ENCODE data around the gene BEND6. TPM values are rescaled to one million over a fixed set of nuclear protein-coding genes. Genes with fewer than 3 reads are reported as not detected.

Gene BEND6
- polyA plus RNA-seq, 3 donors = not detected

GRCh38 chr6:57013521-57013926 is 58.6 kb downstream of the BEND6 start:
- WGBS (ENCODE audit: insufficient coverage) = 89% methylated on average over 2 of the region's 4 CpGs

GRCh38 chr6:57017069-57017468 is 62.2 kb downstream of the BEND6 start:
- no peaks in the 10 kb centered on the region for H3K4me1 Mint-ChIP-seq
- TF ChIP-seq CTCF (IDR thresholded peaks at IDR 0.05) = no peak
- Histone ChIP-seq H3K9me3 (replicated peaks in 1 of 2; ENCODE audit: control insufficient read depth in 1 of 2, insufficient read depth in 1 of 2, low read length in 2 of 2) (no peaks in the 10 kb centered on the region), H3K4me3 (replicated peaks in 1 of 3; ENCODE audit: low read depth in 2 of 3, low read length in 3 of 3) (no peak overlapping the region), H3K4me2 (replicated peaks; ENCODE audit: extremely low read depth, low read length, poor library complexity, severe bottlenecking) (no peak overlapping the region), H3K36me3 (replicated peaks in 1 of 2; ENCODE audit: control insufficient read depth in 1 of 2, insufficient read depth in 2 of 2, low read length in 2 of 2) (no peaks in the 10 kb centered on the region), H4K20me1 (ENCODE audit: insufficient read depth, low read length) (no peaks in the 10 kb centered on the region), H3K27me3 (ENCODE audit: control insufficient read depth in 2 of 2, insufficient read depth in 2 of 2, low read length in 2 of 2) (no peaks in the 10 kb centered on the region), H2AFZ (ENCODE audit: insufficient read depth, low read depth, low read length, poor library complexity, severe bottlenecking) (no peak overlapping the region), H3K9ac (ENCODE audit: insufficient read depth, low read length, poor library complexity, severe bottlenecking) (no peak overlapping the region), H3K4me1 (ENCODE audit: control insufficient read depth in 1 of 2, insufficient read depth in 2 of 2, low read length in 2 of 2) (no peaks in the 10 kb centered on the region), H3K79me2 (ENCODE audit: insufficient read depth, low read length) (no peaks in the 10 kb centered on the region), H3K27ac (ENCODE audit: low read depth in 1 of 2, low read length in 2 of 2) (no peak overlapping the region)
- WGBS (ENCODE audit: insufficient coverage) = no CpG with 5 or more reads among the region's 3 CpGs
- H3K27me3 Mint-ChIP-seq (ENCODE audit: low read depth in 3 of 3) = no peaks in the 10 kb centered on the region
- intact Hi-C loops (cut with micrococcal nuclease) = loop anchor here in 1 of 2 donors (10.0 kb wide), 1 partner anchor 102 kb away; no protein-coding TSS in a partner anchor
- no peak overlapping the region for H3K4me3 Mint-ChIP-seq
- H3K27ac Mint-ChIP-seq = no peak overlapping the region
- H3K36me3 Mint-ChIP-seq = no peaks in the 10 kb centered on the region
- no peak for DNase-seq
- no peaks in the 10 kb centered on the region for H3K9me3 Mint-ChIP-seq

More at GRCh38 chr6:57013521-57013926, 58.6 kb downstream of the BEND6 start:
- TF ChIP-seq CTCF (IDR thresholded peaks at IDR 0.05) = no peak
- DNase-seq = no peak
- intact Hi-C loops (cut with micrococcal nuclease) = loop anchor here in 1 of 2 donors (10.0 kb wide), 1 partner anchor 99 kb away; no protein-coding TSS in a partner anchor
- H3K4me3 Mint-ChIP-seq = no peak overlapping the region
- Histone ChIP-seq H3K79me2 (ENCODE audit: insufficient read depth, low read length) (no peaks in the 10 kb centered on the region), H4K20me1 (ENCODE audit: insufficient read depth, low read length) (no peaks in the 10 kb centered on the region), H3K4me3 (replicated peaks in 1 of 3; ENCODE audit: low read depth in 2 of 3, low read length in 3 of 3) (no peak overlapping the region), H2AFZ (ENCODE audit: insufficient read depth, low read depth, low read length, poor library complexity, severe bottlenecking) (no peak overlapping the region), H3K27ac (ENCODE audit: low read depth in 1 of 2, low read length in 2 of 2) (no peak overlapping the region), H3K9me3 (replicated peaks in 1 of 2; ENCODE audit: control insufficient read depth in 1 of 2, insufficient read depth in 1 of 2, low read length in 2 of 2) (no peaks in the 10 kb centered on the region), H3K9ac (ENCODE audit: insufficient read depth, low read length, poor library complexity, severe bottlenecking) (no peak overlapping the region), H3K27me3 (ENCODE audit: control insufficient read depth in 2 of 2, insufficient read depth in 2 of 2, low read length in 2 of 2) (no peaks in the 10 kb centered on the region), H3K4me2 (replicated peaks; ENCODE audit: extremely low read depth, low read length, poor library complexity, severe bottlenecking) (no peak overlapping the region), H3K4me1 (ENCODE audit: control insufficient read depth in 1 of 2, insufficient read depth in 2 of 2, low read length in 2 of 2) (no peaks in the 10 kb centered on the region), H3K36me3 (replicated peaks in 1 of 2; ENCODE audit: control insufficient read depth in 1 of 2, insufficient read depth in 2 of 2, low read length in 2 of 2) (no peaks in the 10 kb centered on the region)
- H3K36me3 Mint-ChIP-seq = no peaks in the 10 kb centered on the region
- no peaks in the 10 kb centered on the region for H3K27me3 Mint-ChIP-seq (ENCODE audit: low read depth in 3 of 3)
- H3K27ac Mint-ChIP-seq = no peak overlapping the region
- H3K9me3 Mint-ChIP-seq = no peaks in the 10 kb centered on the region
- H3K4me1 Mint-ChIP-seq = no peaks in the 10 kb centered on the region
